ENCODE results near the gene SLC26A1.

Gene SLC26A1

GRCh38 chr4:961351-962230, 31.6 kb downstream of the SLC26A1 start:
- no peaks in the 10 kb centered on the region for H3K4me1 ChIP-seq (ENCODE audit: control insufficient read depth, insufficient read depth, low read length)
- no peak overlapping the region for H3K4me3 ChIP-seq (ENCODE audit: low read length)
- peaks cover 40% of the 10 kb centered on the region for H3K36me3 ChIP-seq (ENCODE audit: control insufficient read depth, insufficient read depth, low read length, severe bottlenecking)
- no peak for DNase-seq (ENCODE audit: low read depth)
- no peaks in the 10 kb centered on the region for H3K27me3 ChIP-seq (replicated peaks; ENCODE audit: control insufficient read depth, insufficient read depth, low read length)
- H3K9me3 ChIP-seq (ENCODE audit: control insufficient read depth, low read length), result no peaks in the 10 kb centered on the region
- H3K9ac ChIP-seq (ENCODE audit: low read length), result no peak overlapping the region

GRCh38 chr4:960636-961350, 32.4 kb downstream of the SLC26A1 start:
- Histone ChIP-seq H3K4me1 (ENCODE audit: control insufficient read depth, insufficient read depth, low read length) (no peaks in the 10 kb centered on the region), H3K36me3 (ENCODE audit: control insufficient read depth, insufficient read depth, low read length, severe bottlenecking) (peaks cover 33% of the 10 kb centered on the region), H3K9me3 (ENCODE audit: control insufficient read depth, low read length) (no peaks in the 10 kb centered on the region), H3K9ac (ENCODE audit: low read length) (no peak overlapping the region), H3K4me3 (ENCODE audit: low read length) (no peak overlapping the region), H3K27me3 (replicated peaks; ENCODE audit: control insufficient read depth, insufficient read depth, low read length) (no peaks in the 10 kb centered on the region)
- no peak for DNase-seq (ENCODE audit: low read depth)

GRCh38 chr4:960140-960635, 33.0 kb downstream of the SLC26A1 start:
- Histone ChIP-seq H3K36me3 (ENCODE audit: control insufficient read depth, insufficient read depth, low read length, severe bottlenecking) (peaks cover 28% of the 10 kb centered on the region), H3K9me3 (ENCODE audit: control insufficient read depth, low read length) (no peaks in the 10 kb centered on the region), H3K27me3 (replicated peaks; ENCODE audit: control insufficient read depth, insufficient read depth, low read length) (no peaks in the 10 kb centered on the region), H3K9ac (ENCODE audit: low read length) (no peak overlapping the region), H3K4me1 (ENCODE audit: control insufficient read depth, insufficient read depth, low read length) (no peaks in the 10 kb centered on the region), H3K4me3 (ENCODE audit: low read length) (no peak overlapping the region)
- DNase-seq (ENCODE audit: low read depth), result no peak

- no peak for DNase-seq (ENCODE audit: low read depth)
- Histone ChIP-seq H3K9ac (ENCODE audit: low read length) (no peak overlapping the region), H3K36me3 (ENCODE audit: control insufficient read depth, insufficient read depth, low read length, severe bottlenecking) (peaks cover 23% of the 10 kb centered on the region), H3K4me1 (ENCODE audit: control insufficient read depth, insufficient read depth, low read length) (no peaks in the 10 kb centered on the region), H3K27me3 (replicated peaks; ENCODE audit: control insufficient read depth, insufficient read depth, low read length) (no peaks in the 10 kb centered on the region), H3K4me3 (ENCODE audit: low read length) (no peak overlapping the region), H3K9me3 (ENCODE audit: control insufficient read depth, low read length) (no peaks in the 10 kb centered on the region)
These were observed 33.7 kb downstream of the SLC26A1 start for GRCh38 chr4:959338-960139.

- no peaks in the 10 kb centered on the region for H3K9me3 ChIP-seq (ENCODE audit: control insufficient read depth, low read length)
- H3K36me3 ChIP-seq (ENCODE audit: control insufficient read depth, insufficient read depth, low read length, severe bottlenecking), result peaks cover 22% of the 10 kb centered on the region
- H3K27me3 ChIP-seq (replicated peaks; ENCODE audit: control insufficient read depth, insufficient read depth, low read length), result no peaks in the 10 kb centered on the region
- no peak overlapping the region for H3K9ac ChIP-seq (ENCODE audit: low read length)
- no peak for DNase-seq (ENCODE audit: low read depth)
- no peaks in the 10 kb centered on the region for H3K4me1 ChIP-seq (ENCODE audit: control insufficient read depth, insufficient read depth, low read length)
- H3K4me3 ChIP-seq (ENCODE audit: low read length), result no peak overlapping the region
These were observed 34.4 kb downstream of the SLC26A1 start for GRCh38 chr4:958696-959337.

- H3K4me1 ChIP-seq (ENCODE audit: control insufficient read depth, insufficient read depth, low read length), result no peaks in the 10 kb centered on the region
- no peak for DNase-seq (ENCODE audit: low read depth)
- no peaks in the 10 kb centered on the region for H3K27me3 ChIP-seq (replicated peaks; ENCODE audit: control insufficient read depth, insufficient read depth, low read length)
- H3K9me3 ChIP-seq (ENCODE audit: control insufficient read depth, low read length), result no peaks in the 10 kb centered on the region
- no peak overlapping the region for H3K4me3 ChIP-seq (ENCODE audit: low read length)
- no peak overlapping the region for H3K9ac ChIP-seq (ENCODE audit: low read length)
- H3K36me3 ChIP-seq (ENCODE audit: control insufficient read depth, insufficient read depth, low read length, severe bottlenecking), result peaks cover 22% of the 10 kb centered on the region
These were observed 34.9 kb downstream of the SLC26A1 start for GRCh38 chr4:958314-958665.

- H3K4me3 ChIP-seq (ENCODE audit: low read length), result no peak overlapping the region
- no peak overlapping the region for H3K9ac ChIP-seq (ENCODE audit: low read length)
- DNase-seq (ENCODE audit: low read depth), result no peak
- H3K9me3 ChIP-seq (ENCODE audit: control insufficient read depth, low read length), result no peaks in the 10 kb centered on the region
- H3K27me3 ChIP-seq (replicated peaks; ENCODE audit: control insufficient read depth, insufficient read depth, low read length), result no peaks in the 10 kb centered on the region
- peaks cover 22% of the 10 kb centered on the region for H3K36me3 ChIP-seq (ENCODE audit: control insufficient read depth, insufficient read depth, low read length, severe bottlenecking)
- H3K4me1 ChIP-seq (ENCODE audit: control insufficient read depth, insufficient read depth, low read length), result no peaks in the 10 kb centered on the region
These were observed 35.5 kb downstream of the SLC26A1 start for GRCh38 chr4:957581-958313.

GRCh38 chr4:957231-957580, 36.0 kb downstream of the SLC26A1 start:
- Histone ChIP-seq H3K4me1 (ENCODE audit: control insufficient read depth, insufficient read depth, low read length) (no peaks in the 10 kb centered on the region), H3K4me3 (ENCODE audit: low read length) (no peak overlapping the region), H3K9ac (ENCODE audit: low read length) (no peak overlapping the region), H3K9me3 (ENCODE audit: control insufficient read depth, low read length) (no peaks in the 10 kb centered on the region), H3K36me3 (ENCODE audit: control insufficient read depth, insufficient read depth, low read length, severe bottlenecking) (peaks cover 16% of the 10 kb centered on the region), H3K27me3 (replicated peaks; ENCODE audit: control insufficient read depth, insufficient read depth, low read length) (no peaks in the 10 kb centered on the region)
- no peak for DNase-seq (ENCODE audit: low read depth)

- DNase-seq (ENCODE audit: low read depth), result no peak
- Histone ChIP-seq H3K27me3 (replicated peaks; ENCODE audit: control insufficient read depth, insufficient read depth, low read length) (no peaks in the 10 kb centered on the region), H3K9ac (ENCODE audit: low read length) (no peak overlapping the region), H3K36me3 (ENCODE audit: control insufficient read depth, insufficient read depth, low read length, severe bottlenecking) (peaks cover 11% of the 10 kb centered on the region), H3K4me3 (ENCODE audit: low read length) (no peak overlapping the region), H3K9me3 (ENCODE audit: control insufficient read depth, low read length) (no peaks in the 10 kb centered on the region), H3K4me1 (ENCODE audit: control insufficient read depth, insufficient read depth, low read length) (no peaks in the 10 kb centered on the region)
These were observed 36.5 kb downstream of the SLC26A1 start for GRCh38 chr4:956531-957230.

- no peak overlapping the region for H3K4me3 ChIP-seq (ENCODE audit: low read length)
- H3K36me3 ChIP-seq (ENCODE audit: control insufficient read depth, insufficient read depth, low read length, severe bottlenecking), result peaks cover 7% of the 10 kb centered on the region
- no peaks in the 10 kb centered on the region for H3K4me1 ChIP-seq (ENCODE audit: control insufficient read depth, insufficient read depth, low read length)
- no peak for DNase-seq (ENCODE audit: low read depth)
- no peaks in the 10 kb centered on the region for H3K9me3 ChIP-seq (ENCODE audit: control insufficient read depth, low read length)
- H3K9ac ChIP-seq (ENCODE audit: low read length), result no peak overlapping the region
- H3K27me3 ChIP-seq (replicated peaks; ENCODE audit: control insufficient read depth, insufficient read depth, low read length), result no peaks in the 10 kb centered on the region
These were observed 37.2 kb downstream of the SLC26A1 start for GRCh38 chr4:955931-956381.
